ENCODE results near the gene HRG. TPM values are rescaled to one million over a fixed set of nuclear protein-coding genes. Genes with fewer than 3 reads are reported as not detected.

HRG gene
- total RNA-seq, 4 donors from 2014 or later, result not detected

DNA sequence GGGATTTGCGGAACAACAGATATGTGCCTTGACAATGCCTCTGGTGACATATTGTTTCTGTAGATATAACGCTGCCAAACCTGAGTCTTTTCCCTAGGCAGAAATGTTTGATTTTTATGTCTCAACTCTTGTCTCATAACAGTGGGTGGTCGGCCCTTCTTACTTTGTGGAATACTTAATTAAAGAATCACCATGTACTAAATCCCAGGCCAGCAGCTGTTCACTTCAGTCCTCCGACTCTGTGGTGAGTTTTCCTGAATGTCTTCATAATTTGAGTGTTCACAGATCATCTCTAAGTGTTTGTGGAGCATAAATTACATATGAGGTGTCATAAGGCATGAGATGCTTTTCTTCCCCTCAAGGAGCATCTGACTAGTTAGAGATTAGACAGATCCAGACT, 19.7 kb upstream of the HRG start:
- no peaks in the 10 kb centered on the region for H3K9me3 ChIP-seq
- WGBS, result 71% methylated on average over 4 of the region's 4 CpGs
- no peaks in the 10 kb centered on the region for H3K4me1 ChIP-seq
- no peak for TF ChIP-seq POLR2A (IDR thresholded peaks at IDR 0.05; ENCODE audit: low read depth)
- H3K36me3 ChIP-seq, result no peaks in the 10 kb centered on the region
- intact Hi-C loops (cut with DNase I), result no loop called here
- H3K4me3 ChIP-seq, result no peak overlapping the region
- peaks cover 0 to 12% (median 0%) of the 10 kb centered on the region in 4 donors for H3K27me3 ChIP-seq
- DNase-seq (ENCODE audit: extremely low spot score), result no peak
- H3K27ac ChIP-seq (replicated peaks in 1 of 4), result no peak overlapping the region

DNA sequence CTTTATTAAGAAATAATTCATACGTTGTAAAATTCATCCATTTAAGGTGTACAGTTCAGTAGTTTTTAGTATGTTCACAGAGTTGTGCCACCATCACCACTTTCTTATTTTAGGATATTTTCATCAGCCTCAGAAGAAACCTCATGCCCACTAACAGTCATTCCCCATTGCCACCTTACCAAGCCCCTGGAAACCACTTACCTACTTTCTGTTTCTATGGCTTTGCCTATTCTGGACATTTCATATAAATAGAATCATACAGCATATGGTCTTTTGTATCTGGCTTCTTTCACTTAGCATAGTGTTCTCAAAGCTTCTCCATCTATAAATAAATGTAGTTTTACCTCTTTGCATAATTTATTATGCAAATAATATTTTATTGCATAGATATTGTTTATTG, 19.0 kb upstream of the HRG start:
- Histone ChIP-seq H3K4me1 (no peaks in the 10 kb centered on the region), H3K27ac (replicated peaks in 1 of 4) (no peak overlapping the region), H3K4me3 (no peak overlapping the region), H3K27me3 (peaks cover 0 to 10% (median 0%) of the 10 kb centered on the region in 4 donors), H3K9me3 (no peaks in the 10 kb centered on the region), H3K36me3 (no peaks in the 10 kb centered on the region)
- intact Hi-C loops (cut with DNase I), result no loop called here
- DNase-seq (ENCODE audit: extremely low spot score), result no peak
- TF ChIP-seq POLR2AphosphoS5 (IDR thresholded peaks at IDR 0.05) (no peak), POLR2A (IDR thresholded peaks at IDR 0.05; ENCODE audit: low read depth) (no peak), EP300 (IDR thresholded peaks at IDR 0.05) (no peak)
- TF ChIP-seq, protein P1, sequence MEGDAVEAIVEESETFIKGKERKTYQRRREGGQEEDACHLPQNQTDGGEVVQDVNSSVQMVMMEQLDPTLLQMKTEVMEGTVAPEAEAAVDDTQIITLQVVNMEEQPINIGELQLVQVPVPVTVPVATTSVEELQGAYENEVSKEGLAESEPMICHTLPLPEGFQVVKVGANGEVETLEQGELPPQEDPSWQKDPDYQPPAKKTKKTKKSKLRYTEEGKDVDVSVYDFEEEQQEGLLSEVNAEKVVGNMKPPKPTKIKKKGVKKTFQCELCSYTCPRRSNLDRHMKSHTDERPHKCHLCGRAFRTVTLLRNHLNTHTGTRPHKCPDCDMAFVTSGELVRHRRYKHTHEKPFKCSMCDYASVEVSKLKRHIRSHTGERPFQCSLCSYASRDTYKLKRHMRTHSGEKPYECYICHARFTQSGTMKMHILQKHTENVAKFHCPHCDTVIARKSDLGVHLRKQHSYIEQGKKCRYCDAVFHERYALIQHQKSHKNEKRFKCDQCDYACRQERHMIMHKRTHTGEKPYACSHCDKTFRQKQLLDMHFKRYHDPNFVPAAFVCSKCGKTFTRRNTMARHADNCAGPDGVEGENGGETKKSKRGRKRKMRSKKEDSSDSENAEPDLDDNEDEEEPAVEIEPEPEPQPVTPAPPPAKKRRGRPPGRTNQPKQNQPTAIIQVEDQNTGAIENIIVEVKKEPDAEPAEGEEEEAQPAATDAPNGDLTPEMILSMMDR (IDR thresholded peaks at IDR 0.05), result no peak
- WGBS, result 81% methylated on average over 1 of the region's 1 CpG

DNA sequence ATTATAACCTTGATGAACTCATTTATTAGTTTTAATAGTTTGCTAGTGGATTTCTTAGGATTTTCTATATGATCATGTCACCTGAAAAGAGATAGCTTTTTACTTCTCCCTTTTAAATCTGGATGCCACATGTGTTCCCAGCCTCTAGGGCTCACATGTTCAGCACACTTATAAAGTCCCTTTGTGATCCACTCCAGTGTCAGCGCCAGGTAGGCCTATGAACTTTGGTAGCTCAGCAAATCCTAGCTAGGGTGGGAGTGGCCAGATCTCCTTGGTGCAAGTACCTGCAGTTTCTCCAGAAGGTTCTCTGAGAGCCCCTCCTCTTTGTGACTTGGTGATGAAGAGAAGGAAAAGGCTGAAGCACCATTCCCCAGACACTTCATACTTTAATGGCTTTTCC, 17.0 kb upstream of the HRG start:
- H3K4me3 ChIP-seq, result no peak overlapping the region
- no peak overlapping the region for H3K27ac ChIP-seq (replicated peaks in 1 of 4)
- H3K9me3 ChIP-seq, result no peaks in the 10 kb centered on the region
- intact Hi-C loops (cut with DNase I), result no loop called here
- no peak for TF ChIP-seq POLR2A (IDR thresholded peaks at IDR 0.05; ENCODE audit: low read depth)
- 80% methylated on average over 1 of the region's 1 CpG for WGBS
- no peaks in the 10 kb centered on the region for H3K36me3 ChIP-seq
- no peaks in the 10 kb centered on the region for H3K4me1 ChIP-seq
- H3K27me3 ChIP-seq, result peaks cover 0 to 2% (median 0%) of the 10 kb centered on the region in 4 donors
- DNase-seq (ENCODE audit: extremely low spot score), result no peak

DNA sequence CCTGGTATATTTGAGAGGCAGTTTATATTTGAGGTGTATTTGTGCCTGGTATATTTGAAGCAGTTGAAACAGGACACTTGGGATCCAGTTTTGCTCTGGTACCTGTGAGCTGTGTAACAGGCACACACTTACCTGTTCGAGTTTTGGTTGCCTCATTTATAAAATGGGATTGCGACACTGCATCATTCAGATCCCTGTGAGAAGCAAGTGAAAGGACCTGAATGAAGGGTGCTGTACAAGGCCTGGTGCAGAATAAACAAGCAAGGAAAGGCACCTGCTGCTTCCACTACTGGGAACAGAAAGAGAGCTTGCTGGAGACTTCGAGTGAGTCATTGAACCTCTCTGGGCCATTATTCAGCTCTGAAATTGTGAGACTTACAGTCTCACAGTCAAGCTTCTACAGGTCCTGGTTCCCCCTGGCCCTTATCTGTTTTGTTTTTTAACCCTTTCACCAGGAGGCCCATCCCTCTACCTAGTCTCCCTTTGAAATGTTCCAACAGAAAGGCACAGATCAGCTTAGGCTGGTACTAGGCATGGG, 14.1 kb upstream of the HRG start:
- no peak for DNase-seq (ENCODE audit: extremely low spot score)
- Histone ChIP-seq H3K27me3 (peaks cover 0 to 6% (median 0%) of the 10 kb centered on the region in 4 donors), H3K4me3 (no peak overlapping the region), H3K36me3 (no peaks in the 10 kb centered on the region), H3K4me1 (no peaks in the 10 kb centered on the region), H3K27ac (replicated peaks in 1 of 4) (no peak overlapping the region), H3K9me3 (no peaks in the 10 kb centered on the region)
- TF ChIP-seq POLR2A (IDR thresholded peaks at IDR 0.05; ENCODE audit: low read depth), result no peak
- TF ChIP-seq POLR2AphosphoS5 (IDR thresholded peaks at IDR 0.05), result no peak
- no peak for TF ChIP-seq EP300 (IDR thresholded peaks at IDR 0.05)
- TF ChIP-seq, protein P1 (IDR thresholded peaks at IDR 0.05), result no peak
- intact Hi-C loops (cut with DNase I), result no loop called here
- 91% methylated on average over 3 of the region's 3 CpGs for WGBS

DNA sequence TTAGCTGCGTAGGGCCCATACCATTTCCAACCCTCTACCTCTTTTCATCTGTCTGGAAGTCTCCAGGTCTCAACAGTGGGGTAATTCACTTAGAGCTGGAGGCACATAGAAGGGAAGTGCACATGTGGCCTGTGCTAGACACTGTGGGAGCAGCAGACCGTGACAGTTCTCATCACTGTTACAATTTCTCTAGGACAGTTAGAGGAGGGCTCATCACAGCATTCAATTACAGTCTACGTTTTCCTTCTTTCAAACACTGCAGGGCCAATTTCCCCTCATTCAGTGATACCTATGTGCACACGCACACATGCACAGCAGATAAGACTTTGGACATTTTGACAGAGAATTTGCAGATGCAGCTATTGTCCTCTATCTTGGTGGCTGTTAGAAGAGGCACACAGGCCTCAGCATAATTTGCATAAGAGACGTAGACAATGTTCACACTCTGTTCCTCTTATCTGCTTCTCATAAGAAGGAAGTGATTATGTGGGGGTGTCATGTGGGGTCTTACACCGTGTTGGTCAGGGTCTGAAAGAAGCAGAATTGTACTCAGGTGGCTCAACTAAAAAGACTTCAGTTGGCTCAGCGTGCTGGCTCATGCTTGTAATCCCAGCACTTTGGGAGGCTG, 12.6 kb upstream of the HRG start:
- H3K4me1 ChIP-seq, result no peaks in the 10 kb centered on the region
- H3K27me3 ChIP-seq, result peaks cover 0 to 6% (median 0%) of the 10 kb centered on the region in 4 donors
- H3K4me3 ChIP-seq, result no peak overlapping the region
- 90% methylated on average over 6 of the region's 7 CpGs for WGBS
- H3K9me3 ChIP-seq, result no peaks in the 10 kb centered on the region
- no peak for DNase-seq (ENCODE audit: extremely low spot score)
- H3K36me3 ChIP-seq, result no peaks in the 10 kb centered on the region
- no peak for TF ChIP-seq POLR2A (IDR thresholded peaks at IDR 0.05; ENCODE audit: low read depth)
- TF ChIP-seq, protein P1 (IDR thresholded peaks at IDR 0.05), result no peak
- no peak for TF ChIP-seq POLR2AphosphoS5 (IDR thresholded peaks at IDR 0.05)
- TF ChIP-seq EP300 (IDR thresholded peaks at IDR 0.05), result no peak
- H3K27ac ChIP-seq (replicated peaks in 1 of 4), result no peak overlapping the region
- intact Hi-C loops (cut with DNase I), result no loop called here

DNA sequence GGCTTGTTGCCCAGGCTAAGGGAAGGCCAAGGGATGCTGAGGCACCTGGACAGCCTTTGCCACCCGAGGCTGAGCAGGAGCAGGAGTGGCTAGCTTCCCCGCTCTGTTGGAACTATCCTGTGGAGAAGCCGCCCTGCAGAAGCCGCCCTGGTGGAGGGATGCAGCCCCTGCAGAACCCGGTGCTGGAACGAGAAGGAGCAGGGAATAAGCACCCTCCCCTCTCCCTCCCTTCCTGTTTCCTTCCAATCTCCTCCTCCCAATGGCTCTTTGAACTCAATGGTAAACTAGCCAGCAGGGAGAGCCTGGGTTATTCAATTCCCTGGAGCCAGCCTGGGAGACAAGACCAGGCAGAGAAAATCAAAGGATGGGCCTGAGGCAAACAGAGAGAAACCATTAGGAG, 11.8 kb upstream of the HRG start:
- no peaks in the 10 kb centered on the region for H3K9me3 ChIP-seq
- no peak for DNase-seq (ENCODE audit: extremely low spot score)
- H3K36me3 ChIP-seq, result no peaks in the 10 kb centered on the region
- intact Hi-C loops (cut with DNase I), result no loop called here
- H3K27ac ChIP-seq (replicated peaks in 1 of 4), result no peak overlapping the region
- 38% methylated on average over 6 of the region's 6 CpGs for WGBS
- no peak overlapping the region for H3K4me3 ChIP-seq
- no peaks in the 10 kb centered on the region for H3K4me1 ChIP-seq
- TF ChIP-seq POLR2AphosphoS5 (IDR thresholded peaks at IDR 0.05) (no peak), POLR2A (IDR thresholded peaks at IDR 0.05; ENCODE audit: low read depth) (no peak), EP300 (IDR thresholded peaks at IDR 0.05) (no peak)
- TF ChIP-seq, protein P1 (IDR thresholded peaks at IDR 0.05), result no peak
- H3K27me3 ChIP-seq, result peaks cover 0 to 6% (median 0%) of the 10 kb centered on the region in 4 donors

Data from esophagus muscularis mucosa (tissue), 4 donors.